Upper lobe of left lung (tissue), 4 donors: ENCODE measurements around the gene SRSF8.

Experiments
- POLR2A ChIP-seq, 4 donors: fragments of 450-650 bp; IDR thresholded peaks; one replicate each; pipeline ENCODE4 v1.5.1; 2016 to 2017; ENCODE audit warnings: antibody characterized with exemption in 4 of 4, mild to moderate bottlenecking in 2 of 4
- POLR2AphosphoS5 ChIP-seq, 2 donors: sonication (generic); formaldehyde crosslinking; IDR thresholded peaks; one replicate each; pipeline ENCODE4 v1.5.1; 2017; ENCODE audit warnings: antibody characterized with exemption in 2 of 2
- TF ChIP-seq, protein P1 (sequence below), 6 experiments: fragments of 450-650 bp in 4 of 6; fragments of 200-600 bp in 2 of 6; sonication (generic) in 2 of 6; IDR thresholded peaks; one replicate each; pipeline ENCODE4 v1.5.1; 2016 to 2019; ENCODE audit warnings: antibody characterized with exemption in 6 of 6

DNA sequence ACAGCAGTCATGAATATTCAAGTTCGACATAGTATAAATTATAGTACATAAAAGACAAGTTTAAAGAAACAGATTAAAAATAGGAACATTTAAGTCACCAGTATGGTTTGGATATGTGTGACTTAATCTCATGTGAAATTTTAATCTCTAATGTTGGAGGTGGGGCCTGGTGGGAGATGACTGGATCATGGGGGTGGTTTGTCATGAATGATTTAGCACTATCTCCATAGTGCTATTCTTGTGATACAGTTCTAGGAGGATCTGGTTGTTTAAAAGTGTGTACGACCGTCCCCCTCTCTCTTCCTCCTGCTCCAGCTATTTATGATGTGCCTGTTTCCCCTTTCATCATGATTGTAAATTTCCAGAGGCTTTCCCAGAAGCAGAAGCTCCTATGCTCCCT is 38.4 kb upstream of the SRSF8 start:
- TF ChIP-seq, protein P1, sequence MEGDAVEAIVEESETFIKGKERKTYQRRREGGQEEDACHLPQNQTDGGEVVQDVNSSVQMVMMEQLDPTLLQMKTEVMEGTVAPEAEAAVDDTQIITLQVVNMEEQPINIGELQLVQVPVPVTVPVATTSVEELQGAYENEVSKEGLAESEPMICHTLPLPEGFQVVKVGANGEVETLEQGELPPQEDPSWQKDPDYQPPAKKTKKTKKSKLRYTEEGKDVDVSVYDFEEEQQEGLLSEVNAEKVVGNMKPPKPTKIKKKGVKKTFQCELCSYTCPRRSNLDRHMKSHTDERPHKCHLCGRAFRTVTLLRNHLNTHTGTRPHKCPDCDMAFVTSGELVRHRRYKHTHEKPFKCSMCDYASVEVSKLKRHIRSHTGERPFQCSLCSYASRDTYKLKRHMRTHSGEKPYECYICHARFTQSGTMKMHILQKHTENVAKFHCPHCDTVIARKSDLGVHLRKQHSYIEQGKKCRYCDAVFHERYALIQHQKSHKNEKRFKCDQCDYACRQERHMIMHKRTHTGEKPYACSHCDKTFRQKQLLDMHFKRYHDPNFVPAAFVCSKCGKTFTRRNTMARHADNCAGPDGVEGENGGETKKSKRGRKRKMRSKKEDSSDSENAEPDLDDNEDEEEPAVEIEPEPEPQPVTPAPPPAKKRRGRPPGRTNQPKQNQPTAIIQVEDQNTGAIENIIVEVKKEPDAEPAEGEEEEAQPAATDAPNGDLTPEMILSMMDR (IDR thresholded peaks at IDR 0.05), result no peak
- TF ChIP-seq POLR2A (IDR thresholded peaks at IDR 0.05) (no peak), POLR2AphosphoS5 (IDR thresholded peaks at IDR 0.05) (no peak)
